Stimulated activated CD4-positive, alpha-beta T cell treated with anti-CD3 and anti-CD28 coated beads, Interleukin-1b, Interleukin-23, amount 100 ng/mL, for 24 hours (primary cell): Measurements from ENCODE around the gene INO80.

Experiments
- DNase-seq, 4 experiments: peaks; one replicate each; pipeline ENCODE4 v3.0.0-alpha.2; 2020; ENCODE audit warnings: low read depth in 4 of 4, low spot score in 1 of 4

INO80 gene

GRCh38 chr15:40952301-40952900, 163.7 kb downstream of the INO80 start:
- DNase-seq, result no peak

- no peak for DNase-seq
Measured at GRCh38 chr15:40951764-40952163, 164.3 kb downstream of the INO80 start.

GRCh38 chr15:40949756-40950207, 166.3 kb downstream of the INO80 start:
- DNase-seq, result no peak

GRCh38 chr15:40948706-40949473, 167.2 kb downstream of the INO80 start:
- DNase-seq, result no peak

GRCh38 chr15:40944510-40945296, 171.4 kb downstream of the INO80 start:
- no peak for DNase-seq

- DNase-seq, result no peak
Measured at GRCh38 chr15:40943764-40944365, 172.2 kb downstream of the INO80 start.

- DNase-seq, result no peak
Measured at GRCh38 chr15:40942878-40943277, 173.2 kb downstream of the INO80 start.

GRCh38 chr15:40942337-40942854, 173.7 kb downstream of the INO80 start:
- DNase-seq, result no peak

- DNase-seq, result peak in 2 of 4 experiments; percentile 45 to 61
Measured at GRCh38 chr15:40941528-40942336, 174.3 kb downstream of the INO80 start.

GRCh38 chr15:40941068-40941527, 175.0 kb downstream of the INO80 start:
- DNase-seq, result no peak

- no peak for DNase-seq
Measured at GRCh38 chr15:40940296-40940801, 175.7 kb downstream of the INO80 start.

- DNase-seq, result no peak
Measured at GRCh38 chr15:40938536-40938870, 177.6 kb downstream of the INO80 start.

- DNase-seq, result no peak
Measured at GRCh38 chr15:40937762-40938535, 178.1 kb downstream of the INO80 start.

GRCh38 chr15:40936709-40937666, 179.1 kb downstream of the INO80 start:
- no peak for DNase-seq

GRCh38 chr15:40936234-40936708, 179.8 kb downstream of the INO80 start:
- DNase-seq, result no peak

- no peak for DNase-seq
Measured at GRCh38 chr15:40934457-40934856, 181.6 kb downstream of the INO80 start.

GRCh38 chr15:40933517-40933902, 182.6 kb downstream of the INO80 start:
- no peak for DNase-seq
